Measurements from ENCODE around the gene SLC46A2. TPM values are rescaled to one million over a fixed set of nuclear protein-coding genes. Genes with fewer than 3 reads are reported as not detected.

SLC46A2 gene
- total and polyA plus RNA-seq, 9 donors: 0.04 to 1.2 (median 0.54) TPM; not detected in 5

- DNase-seq: no peak
- TF ChIP-seq POLR2A (IDR thresholded peaks at IDR 0.05): no peak
- no peak for TF ChIP-seq EP300 (IDR thresholded peaks at IDR 0.05)
- H3K27me3 ChIP-seq: no peaks in the 10 kb centered on the region
- intact Hi-C loops (cut with DNase I): no loop called here
- no peaks in the 10 kb centered on the region for H3K4me1 ChIP-seq (ENCODE audit: insufficient read depth)
- H3K4me3 ChIP-seq: no peak overlapping the region
- H3K27ac ChIP-seq: no peak overlapping the region
- H3K9me3 ChIP-seq: no peaks in the 10 kb centered on the region
- H3K36me3 ChIP-seq: no peaks in the 10 kb centered on the region
- 77 to 90% (median 89%) methylated on average over 14 of the region's 14 CpGs for WGBS, 3 donors
These were observed 33.8 kb downstream of the SLC46A2 start for GRCh38 chr9:112856843-112857242.

- no peaks in the 10 kb centered on the region for H3K36me3 ChIP-seq
- H3K27ac ChIP-seq: no peak overlapping the region
- no peaks in the 10 kb centered on the region for H3K4me1 ChIP-seq (ENCODE audit: insufficient read depth)
- 95 to 98% (median 97%) methylated on average over 8 of the region's 8 CpGs for WGBS, 3 donors
- no peaks in the 10 kb centered on the region for H3K9me3 ChIP-seq
- no peaks in the 10 kb centered on the region for H3K27me3 ChIP-seq
- DNase-seq: no peak
- no peak for TF ChIP-seq CTCF (IDR thresholded peaks at IDR 0.05)
- no peak for TF ChIP-seq EP300 (IDR thresholded peaks at IDR 0.05)
- no peak for TF ChIP-seq POLR2A (IDR thresholded peaks at IDR 0.05)
- intact Hi-C loops (cut with DNase I): no loop called here
- no peak overlapping the region for H3K4me3 ChIP-seq
These were observed 34.5 kb downstream of the SLC46A2 start for GRCh38 chr9:112856200-112856599.

- Histone ChIP-seq H3K27ac (no peak overlapping the region), H3K9me3 (no peaks in the 10 kb centered on the region), H3K27me3 (no peaks in the 10 kb centered on the region), H3K4me3 (no peak overlapping the region), H3K36me3 (no peaks in the 10 kb centered on the region), H3K4me1 (ENCODE audit: insufficient read depth) (no peaks in the 10 kb centered on the region)
- 77 to 87% (median 87%) methylated on average over 10 of the region's 10 CpGs for WGBS, 3 donors
- no peak for DNase-seq
- intact Hi-C loops (cut with DNase I): no loop called here
- TF ChIP-seq POLR2A (IDR thresholded peaks at IDR 0.05) (no peak), CTCF (IDR thresholded peaks at IDR 0.05) (no peak)
These were observed 36.0 kb downstream of the SLC46A2 start for GRCh38 chr9:112854657-112855056.

DNA sequence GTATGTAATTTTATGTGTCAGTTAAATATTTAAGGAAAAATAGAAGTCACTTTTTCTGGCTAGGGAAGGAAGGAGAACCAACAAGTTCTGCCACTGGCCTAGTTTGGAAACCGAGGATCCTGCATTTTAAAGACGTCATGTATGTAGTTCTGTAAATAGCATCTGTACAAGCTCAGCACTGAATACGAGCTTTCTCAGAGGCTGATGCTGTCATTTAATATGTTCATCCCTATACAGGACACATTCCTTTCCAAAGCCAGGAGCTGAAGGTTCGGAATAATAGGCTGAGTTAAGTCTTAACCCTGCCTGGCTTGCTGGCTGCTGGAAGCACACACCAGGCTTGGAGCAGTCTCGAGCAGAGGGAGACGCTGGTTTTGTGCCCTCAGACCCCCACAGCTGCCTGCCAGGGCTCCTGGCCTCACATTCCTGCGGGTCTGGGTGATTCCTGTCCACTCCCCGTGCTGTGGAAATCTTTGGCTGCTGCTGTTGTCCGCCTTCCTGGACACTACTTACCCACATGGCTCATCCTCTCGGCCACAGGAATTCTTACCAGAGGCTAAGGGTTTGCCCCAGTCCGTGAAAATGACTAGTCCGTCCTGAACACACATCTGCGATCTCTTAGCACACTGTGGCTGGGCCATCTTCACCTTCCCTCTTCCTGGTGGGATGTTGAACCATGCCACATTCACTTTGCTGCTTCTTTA is 36.6 kb downstream of the SLC46A2 start:
- H3K27me3 ChIP-seq: no peaks in the 10 kb centered on the region
- H3K4me1 ChIP-seq (ENCODE audit: insufficient read depth): no peaks in the 10 kb centered on the region
- H3K36me3 ChIP-seq: no peaks in the 10 kb centered on the region
- no peak for DNase-seq
- H3K9me3 ChIP-seq: no peaks in the 10 kb centered on the region
- 83 to 87% (median 84%) methylated on average over 13 of the region's 13 CpGs for WGBS, 3 donors
- H3K27ac ChIP-seq: no peak overlapping the region
- TF ChIP-seq CTCF (IDR thresholded peaks at IDR 0.05): no peak
- no peak for TF ChIP-seq EP300 (IDR thresholded peaks at IDR 0.05)
- TF ChIP-seq POLR2A (IDR thresholded peaks at IDR 0.05): no peak
- no peak overlapping the region for H3K4me3 ChIP-seq
- intact Hi-C loops (cut with DNase I): no loop called here

GRCh38 chr9:112852741-112853504 is 37.8 kb downstream of the SLC46A2 start:
- Histone ChIP-seq H3K4me3 (no peak overlapping the region), H3K36me3 (no peaks in the 10 kb centered on the region), H3K27me3 (no peaks in the 10 kb centered on the region), H3K9me3 (no peaks in the 10 kb centered on the region), H3K27ac (no peak overlapping the region), H3K4me1 (ENCODE audit: insufficient read depth) (no peaks in the 10 kb centered on the region)
- intact Hi-C loops (cut with DNase I): no loop called here
- no peak for TF ChIP-seq POLR2A (IDR thresholded peaks at IDR 0.05)
- no peak for TF ChIP-seq EP300 (IDR thresholded peaks at IDR 0.05)
- no peak for TF ChIP-seq CTCF (IDR thresholded peaks at IDR 0.05)
- no peak for DNase-seq
- 67 to 76% (median 70%) methylated on average over 13 of the region's 13 CpGs for WGBS, 3 donors
